Measurements from ENCODE around the gene PRG2. TPM values are rescaled to one million over a fixed set of nuclear protein-coding genes. Genes with fewer than 3 reads are reported as not detected.

PRG2 gene
- total and polyA plus RNA-seq, 2 donors (not counting 1 experiment from before 2014, with no cell fraction given), result 0.07 TPM; not detected in 1

- peaks cover 0 to 5% (median 1%) of the 10 kb centered on the region in 4 experiments for H3K27me3 ChIP-seq (replicated peaks in 1 of 4; ENCODE audit: control extremely low read depth in 1 of 4, control insufficient read depth in 3 of 4, insufficient read depth in 4 of 4, low read length in 3 of 4)
- no peaks in the 10 kb centered on the region for H3K36me3 ChIP-seq (replicated peaks in 1 of 2; ENCODE audit: control extremely low read depth in 1 of 2, control insufficient read depth in 1 of 2, extremely low read depth in 1 of 2, insufficient read depth in 2 of 2, low read length in 1 of 2)
- TF ChIP-seq CTCF (IDR thresholded peaks at IDR 0.05) (no peak), EZH2 (IDR thresholded peaks at IDR 0.05; ENCODE audit: borderline replicate concordance, insufficient read depth, low read depth, low read length, poor library complexity, severe bottlenecking) (no peak)
- no peaks in the 10 kb centered on the region for H3K9me3 ChIP-seq (ENCODE audit: control extremely low read depth in 1 of 3, control insufficient read depth in 2 of 3, insufficient read depth in 1 of 3, low read length in 2 of 3)
- ChIA-PET CTCF (interaction anchor here (1.1 to 3.5 kb wide), 3 partner anchors 9 to 27 kb away, joined by 3 to 15 read pairs (median 4); no protein-coding TSS in a partner anchor), POLR2A (no interaction called here)
- intact Hi-C loops (cut with micrococcal nuclease), result no loop called here
- H2AFZ ChIP-seq (ENCODE audit: insufficient read depth, low read depth, low read length, poor library complexity, severe bottlenecking), result no peak overlapping the region
- H3K79me2 ChIP-seq (ENCODE audit: control insufficient read depth, insufficient read depth, low read length), result no peaks in the 10 kb centered on the region
- DNase-seq (no peak), ATAC-seq (ENCODE audit: low read depth) (no peak)
- no peak overlapping the region for H3K27ac ChIP-seq (ENCODE audit: low read length in 2 of 2)
- H3K4me1 Mint-ChIP-seq, result no peaks in the 10 kb centered on the region
- H3K4me1 ChIP-seq (ENCODE audit: control insufficient read depth in 2 of 2, insufficient read depth in 2 of 2, low read length in 2 of 2), result no peaks in the 10 kb centered on the region
- H4K20me1 ChIP-seq (ENCODE audit: control insufficient read depth, insufficient read depth, low read length, poor library complexity, severe bottlenecking), result no peaks in the 10 kb centered on the region
- H3K4me3 Mint-ChIP-seq, result no peak overlapping the region
- H3K4me2 ChIP-seq (replicated peaks; ENCODE audit: low read depth, low read length, poor library complexity, severe bottlenecking), result no peak overlapping the region
- no peak overlapping the region for H3K9ac ChIP-seq (ENCODE audit: low read length)
- no peak overlapping the region for H3K27ac Mint-ChIP-seq
- no peaks in the 10 kb centered on the region for H3K9me3 Mint-ChIP-seq (ENCODE audit: insufficient read depth)
- H3K27me3 Mint-ChIP-seq, result peaks cover 37% of the 10 kb centered on the region
- WGBS (ENCODE audit: insufficient coverage), result 86% methylated on average over 2 of the region's 3 CpGs
- no peak overlapping the region for H3K4me3 ChIP-seq (ENCODE audit: control extremely low read depth in 1 of 5, extremely low read depth in 1 of 5, insufficient read depth in 1 of 5, low read depth in 2 of 5, low read length in 4 of 5)
These were observed 33.1 kb downstream of the PRG2 start for GRCh38 chr11:57357310-57357709.

GRCh38 chr11:57356268-57356667 lies 34.2 kb downstream of the PRG2 start:
- TF ChIP-seq CTCF (IDR thresholded peaks at IDR 0.05) (no peak), EZH2 (IDR thresholded peaks at IDR 0.05; ENCODE audit: borderline replicate concordance, insufficient read depth, low read depth, low read length, poor library complexity, severe bottlenecking) (no peak)
- H3K9ac ChIP-seq (ENCODE audit: low read length), result no peak overlapping the region
- intact Hi-C loops (cut with micrococcal nuclease), result no loop called here
- H3K79me2 ChIP-seq (ENCODE audit: control insufficient read depth, insufficient read depth, low read length), result no peaks in the 10 kb centered on the region
- no peak overlapping the region for H3K27ac Mint-ChIP-seq
- H3K9me3 Mint-ChIP-seq (ENCODE audit: insufficient read depth), result no peaks in the 10 kb centered on the region
- H3K4me3 ChIP-seq (ENCODE audit: control extremely low read depth in 1 of 5, extremely low read depth in 1 of 5, insufficient read depth in 1 of 5, low read depth in 2 of 5, low read length in 4 of 5), result no peak overlapping the region
- peaks cover 0 to 5% (median 2%) of the 10 kb centered on the region in 4 experiments for H3K27me3 ChIP-seq (replicated peaks in 1 of 4; ENCODE audit: control extremely low read depth in 1 of 4, control insufficient read depth in 3 of 4, insufficient read depth in 4 of 4, low read length in 3 of 4)
- peaks cover 0 to 2% (median 0%) of the 10 kb centered on the region in 3 donors for H3K9me3 ChIP-seq (ENCODE audit: control extremely low read depth in 1 of 3, control insufficient read depth in 2 of 3, insufficient read depth in 1 of 3, low read length in 2 of 3)
- no peak for ATAC-seq (ENCODE audit: low read depth)
- no peak overlapping the region for H3K4me2 ChIP-seq (replicated peaks; ENCODE audit: low read depth, low read length, poor library complexity, severe bottlenecking)
- ChIA-PET CTCF (interaction anchor here (3.5 kb wide), 1 partner anchor 10 kb away, joined by 15 read pairs; no protein-coding TSS in a partner anchor), POLR2A (interaction anchor here (0.7 kb wide), 1 partner anchor 11 kb away, joined by 3 read pairs; no protein-coding TSS in a partner anchor)
- H4K20me1 ChIP-seq (ENCODE audit: control insufficient read depth, insufficient read depth, low read length, poor library complexity, severe bottlenecking), result no peaks in the 10 kb centered on the region
- H3K4me1 Mint-ChIP-seq, result no peaks in the 10 kb centered on the region
- no peaks in the 10 kb centered on the region for H3K36me3 ChIP-seq (replicated peaks in 1 of 2; ENCODE audit: control extremely low read depth in 1 of 2, control insufficient read depth in 1 of 2, extremely low read depth in 1 of 2, insufficient read depth in 2 of 2, low read length in 1 of 2)
- no peak overlapping the region for H3K27ac ChIP-seq (ENCODE audit: low read length in 2 of 2)
- H3K4me3 Mint-ChIP-seq, result no peak overlapping the region
- no peak overlapping the region for H2AFZ ChIP-seq (ENCODE audit: insufficient read depth, low read depth, low read length, poor library complexity, severe bottlenecking)
- DNase-seq, result no peak
- H3K4me1 ChIP-seq (ENCODE audit: control insufficient read depth in 2 of 2, insufficient read depth in 2 of 2, low read length in 2 of 2), result no peaks in the 10 kb centered on the region
- 11% methylated on average over 9 of the region's 9 CpGs for WGBS (ENCODE audit: insufficient coverage)
- peaks cover 35% of the 10 kb centered on the region for H3K27me3 Mint-ChIP-seq

Measured in B cell (primary cell).